Liver (tissue), 9 donors: Measurements from ENCODE around the gene PTPRN2. TPM values are rescaled to one million over a fixed set of nuclear protein-coding genes. Genes with fewer than 3 reads are reported as not detected.

Experiments used
- DNase-seq: peaks from one replicate; pipeline ENCODE4 v3.0.0-alpha.2; 2017; ENCODE audit warnings: low spot score
- H3K27ac ChIP-seq, 2 donors: one replicate each; pipeline ENCODE4 v1.7.0; 2013; ENCODE audit warnings: inconsistent platforms in 2 of 2, low read length in 2 of 2, control low read depth in 1 of 2, low read depth in 1 of 2, mild to moderate bottlenecking in 1 of 2
- H3K27me3 ChIP-seq, 4 donors: one replicate each; pipeline versions ENCODE4 v1.6.1 to v1.7.0; 2013; ENCODE audit warnings: low read length in 3 of 4, inconsistent platforms in 1 of 4, mild to moderate bottlenecking in 1 of 4, moderate library complexity in 1 of 4; ENCODE audit not compliant: control insufficient read depth in 4 of 4, insufficient read depth in 4 of 4
- H3K36me3 ChIP-seq, 4 donors: one replicate each; pipeline versions ENCODE4 v1.6.1 to v1.7.0; 2013; ENCODE audit warnings: low read length in 3 of 4, mild to moderate bottlenecking in 3 of 4, low read depth in 1 of 4, moderate library complexity in 1 of 4; ENCODE audit not compliant: control insufficient read depth in 4 of 4, insufficient read depth in 3 of 4
- H3K4me1 ChIP-seq, 4 donors: one replicate each; pipeline versions ENCODE4 v1.6.1 to v1.7.0; 2013; ENCODE audit warnings: low read length in 3 of 4, mild to moderate bottlenecking in 3 of 4, moderate library complexity in 1 of 4; ENCODE audit not compliant: control insufficient read depth in 4 of 4, insufficient read depth in 4 of 4
- H3K4me3 ChIP-seq, 3 donors: one replicate each; pipeline versions ENCODE4 v1.6.1 to v1.7.0; 2013; ENCODE audit warnings: low read length in 3 of 3, control low read depth in 1 of 3, low read depth in 1 of 3, mild to moderate bottlenecking in 1 of 3
- H3K9ac ChIP-seq, 2 donors: one replicate each; pipeline ENCODE4 v1.7.0; 2013; ENCODE audit warnings: low read length in 2 of 2, mild to moderate bottlenecking in 2 of 2, moderate library complexity in 2 of 2, control low read depth in 1 of 2, low read depth in 1 of 2
- H3K9me3 ChIP-seq, 4 donors: one replicate each; pipeline versions ENCODE4 v1.6.1 to v1.7.0; 2013; ENCODE audit warnings: low read length in 3 of 4; ENCODE audit not compliant: control insufficient read depth in 4 of 4
- ATF3 ChIP-seq: IDR thresholded peaks from 2 replicates; pipeline ENCODE4 v1.6.1; 2016; ENCODE audit warnings: antibody characterized with exemption
- EGR1 ChIP-seq, 2 donors: IDR thresholded peaks; 2 replicates each; pipeline ENCODE4 v1.6.1; 2016 to 2018; ENCODE audit warnings: antibody characterized with exemption in 2 of 2, low read depth in 2 of 2
- FOXA1 ChIP-seq: IDR thresholded peaks from 2 replicates; pipeline ENCODE4 v1.6.1; 2016; ENCODE audit warnings: antibody characterized with exemption
- FOXA2 ChIP-seq: IDR thresholded peaks from 2 replicates; pipeline ENCODE4 v1.6.1; 2016; ENCODE audit warnings: antibody characterized with exemption
- GABPA ChIP-seq, 2 donors: IDR thresholded peaks in 1 of 2; conservative IDR thresholded peaks in 1 of 2; 2 replicates each; pipeline ENCODE4 v1.6.1; 2016; ENCODE audit warnings: antibody characterized with exemption in 2 of 2, mild to moderate bottlenecking in 1 of 2, moderate library complexity in 1 of 2
- HNF4A ChIP-seq, 2 donors: conservative IDR thresholded peaks; 2 replicates each; pipeline ENCODE4 v1.6.1; 2016; ENCODE audit warnings: antibody characterized with exemption in 2 of 2, mild to moderate bottlenecking in 2 of 2
- HNF4G ChIP-seq: IDR thresholded peaks from 2 replicates; pipeline ENCODE4 v1.6.1; 2016; ENCODE audit warnings: antibody characterized with exemption
- JUND ChIP-seq, 2 donors: IDR thresholded peaks; 2 replicates each; pipeline ENCODE4 v1.6.1; 2016; ENCODE audit warnings: antibody characterized with exemption in 2 of 2
- NR2F2 ChIP-seq: IDR thresholded peaks from 2 replicates; pipeline ENCODE4 v1.6.1; 2016; ENCODE audit warnings: antibody characterized with exemption
- RAD21 ChIP-seq, 2 donors: IDR thresholded peaks; 2 replicates each; pipeline ENCODE4 v1.6.1; 2016; ENCODE audit warnings: antibody characterized with exemption in 2 of 2, mild to moderate bottlenecking in 2 of 2
- RXRA ChIP-seq, 2 donors: IDR thresholded peaks; 2 replicates each; pipeline ENCODE4 v1.6.1; 2017 to 2018; ENCODE audit warnings: antibody characterized with exemption in 2 of 2, mild to moderate bottlenecking in 1 of 2
- SP1 ChIP-seq: IDR thresholded peaks from 2 replicates; pipeline ENCODE4 v1.6.1; 2018; ENCODE audit warnings: antibody characterized with exemption, mild to moderate bottlenecking
- TAF1 ChIP-seq: conservative IDR thresholded peaks from 2 replicates; pipeline ENCODE4 v1.6.1; 2016; ENCODE audit warnings: antibody characterized with exemption, mild to moderate bottlenecking
- YY1 ChIP-seq: IDR thresholded peaks from 2 replicates; pipeline ENCODE4 v1.6.1; 2016; ENCODE audit warnings: antibody characterized with exemption, mild to moderate bottlenecking
- WGBS: extraction: QIAGEN DNeasy Blood & Tissue Kit; methylation state at CpG from one replicate; pipeline ENCODE4 v1.1.7; 2013; 5-methylcytosine and 5-hydroxymethylcytosine counted together
- polyA plus RNA-seq, 2 donors: library from polyadenylated mRNA; stranded (reverse) in 1 of 2; unstranded in 1 of 2; fragments of 200-250 nt in 1 of 2; fragments of >200 nt in 1 of 2; fragmentation: Nextera tagmentation in 1 of 2; extraction: Ambion mirVana in 1 of 2; gene quantifications; one replicate each; pipeline versions ENCODE4 v1.2.1 to v1.2.3, GENCODE V29; 2013 to 2015
- total RNA-seq, 2 donors: library from RNA; depleted of rRNA; stranded (reverse); fragments of >200 nt; gene quantifications; one replicate each; pipeline ENCODE4 v1.2.3, GENCODE V29; 2014
- TF ChIP-seq, protein P1 (sequence below): IDR thresholded peaks from 2 replicates; pipeline ENCODE4 v1.6.1; 2016; ENCODE audit warnings: antibody characterized with exemption
- TF ChIP-seq, protein P2 (sequence below): fragments of 150-350 bp; IDR thresholded peaks from 2 replicates; pipeline ENCODE4 v1.5.1; 2017; ENCODE audit warnings: improper control_type of control experiment, low read depth, low read length; ENCODE audit not compliant: missing input control
- TF ChIP-seq, protein P3 (sequence below): IDR thresholded peaks from 2 replicates; pipeline ENCODE4 v1.6.1; 2016; ENCODE audit warnings: antibody characterized with exemption
- donor health status: healthy.
- donor health status: healthy.
- donor health status: healthy.
- donor health status: healthy.
- donor health status: healthy.

The PTPRN2 gene
- total and polyA plus RNA-seq, 4 donors, result 0.75 to 1.9 (median 1.1) TPM

DNA sequence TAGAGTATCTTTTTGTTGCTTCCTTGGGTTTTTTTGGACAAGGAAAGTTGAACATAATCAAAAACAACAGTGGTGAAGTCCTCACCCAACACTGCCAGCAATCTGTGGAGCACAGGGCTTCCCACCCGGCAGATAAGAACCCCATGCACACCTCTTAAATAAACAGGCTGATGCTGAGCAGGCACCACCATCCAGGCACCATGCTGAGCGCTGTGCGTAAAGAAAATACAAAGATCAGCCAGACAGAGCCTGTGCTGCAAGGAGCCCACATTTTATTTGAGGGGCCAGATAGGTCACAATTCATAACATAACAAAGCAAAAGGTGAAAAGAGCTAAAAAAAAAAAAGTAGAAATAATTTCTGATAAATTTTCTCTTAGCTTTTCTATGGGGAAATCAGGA is 231.2 kb downstream of the PTPRN2 start:
- H3K9ac ChIP-seq, result no peak overlapping the region
- no peak overlapping the region for H3K27ac ChIP-seq
- no peak overlapping the region for H3K4me3 ChIP-seq
- H3K36me3 ChIP-seq, result no peaks in the 10 kb centered on the region
- 56% methylated on average over 3 of the region's 3 CpGs for WGBS
- no peaks in the 10 kb centered on the region for H3K4me1 ChIP-seq
- DNase-seq, result no peak
- TF ChIP-seq TAF1 (no peak), SP1 (no peak), YY1 (no peak), RXRA (IDR thresholded peaks at IDR 0.05) (no peak), HNF4G (no peak), FOXA2 (no peak), JUND (IDR thresholded peaks at IDR 0.05) (no peak), RAD21 (IDR thresholded peaks at IDR 0.05) (no peak), EGR1 (IDR thresholded peaks at IDR 0.05; ENCODE audit: low read depth in 2 of 2) (no peak), FOXA1 (no peak), HNF4A (conservative IDR thresholded peaks at IDR 0.05) (no peak), NR2F2 (no peak)
- TF ChIP-seq, protein P1, sequence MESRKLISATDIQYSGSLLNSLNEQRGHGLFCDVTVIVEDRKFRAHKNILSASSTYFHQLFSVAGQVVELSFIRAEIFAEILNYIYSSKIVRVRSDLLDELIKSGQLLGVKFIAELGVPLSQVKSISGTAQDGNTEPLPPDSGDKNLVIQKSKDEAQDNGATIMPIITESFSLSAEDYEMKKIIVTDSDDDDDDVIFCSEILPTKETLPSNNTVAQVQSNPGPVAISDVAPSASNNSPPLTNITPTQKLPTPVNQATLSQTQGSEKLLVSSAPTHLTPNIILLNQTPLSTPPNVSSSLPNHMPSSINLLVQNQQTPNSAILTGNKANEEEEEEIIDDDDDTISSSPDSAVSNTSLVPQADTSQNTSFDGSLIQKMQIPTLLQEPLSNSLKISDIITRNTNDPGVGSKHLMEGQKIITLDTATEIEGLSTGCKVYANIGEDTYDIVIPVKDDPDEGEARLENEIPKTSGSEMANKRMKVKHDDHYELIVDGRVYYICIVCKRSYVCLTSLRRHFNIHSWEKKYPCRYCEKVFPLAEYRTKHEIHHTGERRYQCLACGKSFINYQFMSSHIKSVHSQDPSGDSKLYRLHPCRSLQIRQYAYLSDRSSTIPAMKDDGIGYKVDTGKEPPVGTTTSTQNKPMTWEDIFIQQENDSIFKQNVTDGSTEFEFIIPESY, result no peak
- TF ChIP-seq, protein P2, sequence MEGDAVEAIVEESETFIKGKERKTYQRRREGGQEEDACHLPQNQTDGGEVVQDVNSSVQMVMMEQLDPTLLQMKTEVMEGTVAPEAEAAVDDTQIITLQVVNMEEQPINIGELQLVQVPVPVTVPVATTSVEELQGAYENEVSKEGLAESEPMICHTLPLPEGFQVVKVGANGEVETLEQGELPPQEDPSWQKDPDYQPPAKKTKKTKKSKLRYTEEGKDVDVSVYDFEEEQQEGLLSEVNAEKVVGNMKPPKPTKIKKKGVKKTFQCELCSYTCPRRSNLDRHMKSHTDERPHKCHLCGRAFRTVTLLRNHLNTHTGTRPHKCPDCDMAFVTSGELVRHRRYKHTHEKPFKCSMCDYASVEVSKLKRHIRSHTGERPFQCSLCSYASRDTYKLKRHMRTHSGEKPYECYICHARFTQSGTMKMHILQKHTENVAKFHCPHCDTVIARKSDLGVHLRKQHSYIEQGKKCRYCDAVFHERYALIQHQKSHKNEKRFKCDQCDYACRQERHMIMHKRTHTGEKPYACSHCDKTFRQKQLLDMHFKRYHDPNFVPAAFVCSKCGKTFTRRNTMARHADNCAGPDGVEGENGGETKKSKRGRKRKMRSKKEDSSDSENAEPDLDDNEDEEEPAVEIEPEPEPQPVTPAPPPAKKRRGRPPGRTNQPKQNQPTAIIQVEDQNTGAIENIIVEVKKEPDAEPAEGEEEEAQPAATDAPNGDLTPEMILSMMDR, result no peak
- TF ChIP-seq, protein P3, sequence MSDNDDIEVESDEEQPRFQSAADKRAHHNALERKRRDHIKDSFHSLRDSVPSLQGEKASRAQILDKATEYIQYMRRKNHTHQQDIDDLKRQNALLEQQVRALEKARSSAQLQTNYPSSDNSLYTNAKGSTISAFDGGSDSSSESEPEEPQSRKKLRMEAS, result no peak
- H3K9me3 ChIP-seq, result peaks cover 0 to 15% (median 1%) of the 10 kb centered on the region in 4 donors
- peaks cover 0 to 4% (median 0%) of the 10 kb centered on the region in 4 donors for H3K27me3 ChIP-seq

- Histone ChIP-seq H3K9me3 (peaks cover 0 to 15% (median 1%) of the 10 kb centered on the region in 4 donors), H3K4me3 (no peak overlapping the region), H3K9ac (no peak overlapping the region), H3K4me1 (no peaks in the 10 kb centered on the region), H3K36me3 (no peaks in the 10 kb centered on the region), H3K27ac (no peak overlapping the region), H3K27me3 (peaks cover 0 to 4% (median 0%) of the 10 kb centered on the region in 4 donors)
- no peak for DNase-seq
- 69% methylated on average over 15 of the region's 15 CpGs for WGBS
- TF ChIP-seq RAD21 (IDR thresholded peaks at IDR 0.05), result peak in 1 of 2 donors; percentile 19
- no peak for TF ChIP-seq GABPA (IDR thresholded peaks at IDR 0.05 in 1 of 2, conservative IDR thresholded peaks at IDR 0.05 in 1 of 2)
Observed at GRCh38 chr7:158355456-158356065, 232.1 kb downstream of the PTPRN2 start.

GRCh38 chr7:158354861-158355260 is 232.8 kb downstream of the PTPRN2 start:
- no peak overlapping the region for H3K9ac ChIP-seq
- no peak for TF ChIP-seq GABPA (IDR thresholded peaks at IDR 0.05 in 1 of 2, conservative IDR thresholded peaks at IDR 0.05 in 1 of 2)
- no peak for TF ChIP-seq EGR1 (IDR thresholded peaks at IDR 0.05; ENCODE audit: low read depth in 2 of 2)
- no peak for TF ChIP-seq JUND (IDR thresholded peaks at IDR 0.05)
- TF ChIP-seq FOXA1, result no peak
- no peak for TF ChIP-seq YY1
- TF ChIP-seq SP1, result no peak
- no peak for TF ChIP-seq RXRA (IDR thresholded peaks at IDR 0.05)
- TF ChIP-seq FOXA2, result no peak
- no peak for TF ChIP-seq HNF4A (conservative IDR thresholded peaks at IDR 0.05)
- no peak for TF ChIP-seq ATF3
- TF ChIP-seq, protein P1, result no peak
- no peak for TF ChIP-seq RAD21 (IDR thresholded peaks at IDR 0.05)

More at GRCh38 chr7:158354861-158355260, 232.8 kb downstream of the PTPRN2 start:
- Histone ChIP-seq H3K27ac (no peak overlapping the region), H3K4me3 (no peak overlapping the region), H3K4me1 (no peaks in the 10 kb centered on the region), H3K36me3 (no peaks in the 10 kb centered on the region), H3K9me3 (peaks cover 0 to 15% (median 1%) of the 10 kb centered on the region in 4 donors), H3K27me3 (peaks cover 0 to 4% (median 0%) of the 10 kb centered on the region in 4 donors)
- no peak for DNase-seq
- WGBS, result 78% methylated on average over 3 of the region's 3 CpGs
